Upper lobe of left lung (tissue), 4 donors: ENCODE results near the gene EXOC6B.

ENCODE experiments used
- EP300 ChIP-seq, 4 donors: sonication (generic); formaldehyde crosslinking; IDR thresholded peaks; one replicate each; pipeline ENCODE4 v1.5.1; 2017; ENCODE audit warnings: antibody characterized with exemption in 4 of 4, control low read depth in 2 of 4
- TF ChIP-seq, protein P1 (sequence below), 6 experiments: fragments of 450-650 bp in 4 of 6; fragments of 200-600 bp in 2 of 6; sonication (generic) in 2 of 6; IDR thresholded peaks; one replicate each; pipeline ENCODE4 v1.5.1; 2016 to 2019; ENCODE audit warnings: antibody characterized with exemption in 6 of 6

DNA sequence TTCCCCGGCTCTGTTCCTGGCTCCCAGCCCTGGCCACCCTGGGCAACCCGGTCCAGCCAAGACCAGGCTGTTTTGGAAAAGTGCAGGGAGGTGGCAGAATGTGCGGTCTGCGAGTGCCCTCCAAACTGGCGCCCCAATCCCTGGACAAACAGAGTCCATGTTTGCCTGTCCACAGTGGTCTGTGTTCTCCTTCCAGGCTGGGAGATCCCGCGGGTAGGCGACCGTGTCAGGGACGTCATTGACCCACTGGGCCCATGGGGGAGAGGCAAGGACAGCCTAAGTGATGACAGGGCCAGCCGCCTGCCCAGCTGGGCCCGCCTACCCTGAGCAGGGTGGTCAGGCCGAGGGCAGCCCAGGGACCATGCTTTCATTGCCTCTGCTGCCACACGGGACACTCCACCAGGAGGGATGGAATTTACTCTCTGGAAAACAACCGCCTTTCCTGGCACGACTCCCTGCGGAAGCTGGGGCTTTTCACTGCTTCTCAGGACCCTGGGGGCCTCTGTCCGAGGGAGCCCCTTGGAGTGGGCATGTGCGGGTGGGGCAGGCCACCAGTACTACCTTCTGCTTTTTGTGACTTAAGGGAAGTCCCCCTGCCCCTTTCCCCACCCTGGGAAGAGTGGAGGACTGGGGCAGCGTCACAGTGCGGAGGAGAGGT is 698.3 kb downstream of the EXOC6B start:
- TF ChIP-seq, protein P1, sequence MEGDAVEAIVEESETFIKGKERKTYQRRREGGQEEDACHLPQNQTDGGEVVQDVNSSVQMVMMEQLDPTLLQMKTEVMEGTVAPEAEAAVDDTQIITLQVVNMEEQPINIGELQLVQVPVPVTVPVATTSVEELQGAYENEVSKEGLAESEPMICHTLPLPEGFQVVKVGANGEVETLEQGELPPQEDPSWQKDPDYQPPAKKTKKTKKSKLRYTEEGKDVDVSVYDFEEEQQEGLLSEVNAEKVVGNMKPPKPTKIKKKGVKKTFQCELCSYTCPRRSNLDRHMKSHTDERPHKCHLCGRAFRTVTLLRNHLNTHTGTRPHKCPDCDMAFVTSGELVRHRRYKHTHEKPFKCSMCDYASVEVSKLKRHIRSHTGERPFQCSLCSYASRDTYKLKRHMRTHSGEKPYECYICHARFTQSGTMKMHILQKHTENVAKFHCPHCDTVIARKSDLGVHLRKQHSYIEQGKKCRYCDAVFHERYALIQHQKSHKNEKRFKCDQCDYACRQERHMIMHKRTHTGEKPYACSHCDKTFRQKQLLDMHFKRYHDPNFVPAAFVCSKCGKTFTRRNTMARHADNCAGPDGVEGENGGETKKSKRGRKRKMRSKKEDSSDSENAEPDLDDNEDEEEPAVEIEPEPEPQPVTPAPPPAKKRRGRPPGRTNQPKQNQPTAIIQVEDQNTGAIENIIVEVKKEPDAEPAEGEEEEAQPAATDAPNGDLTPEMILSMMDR (IDR thresholded peaks at IDR 0.05), result no peak
- no peak for TF ChIP-seq EP300 (IDR thresholded peaks at IDR 0.05)
